Chondrocyte (in vitro differentiated cells): ENCODE data around the gene MAD1L1. TPM values are rescaled to one million over a fixed set of nuclear protein-coding genes. Genes with fewer than 3 reads are reported as not detected.

Experiments
- DNase-seq: peaks from one replicate; pipeline ENCODE4 v3.0.0; 2021; ENCODE audit warnings: mixed read lengths, low spot score
- H3K27ac Mint-ChIP-seq: one replicate; pipeline ENCODE4 v1.8.0; 2021; ENCODE audit warnings: mild to moderate bottlenecking, moderate library complexity, mixed read lengths; ENCODE audit not compliant: unreplicated experiment
- H3K27me3 Mint-ChIP-seq: 2 replicates; pipeline ENCODE4 v1.8.0; 2021; ENCODE audit warnings: low read depth, mixed read lengths
- H3K36me3 Mint-ChIP-seq: 2 replicates; pipeline ENCODE4 v1.8.0; 2021; ENCODE audit warnings: low read depth, mixed read lengths
- H3K4me1 Mint-ChIP-seq: 2 replicates; pipeline ENCODE4 v1.8.0; 2021; ENCODE audit warnings: low read depth, mild to moderate bottlenecking, mixed read lengths
- H3K4me3 Mint-ChIP-seq: one replicate; pipeline ENCODE4 v1.8.0; 2021; ENCODE audit warnings: mild to moderate bottlenecking, moderate library complexity, mixed read lengths; ENCODE audit not compliant: unreplicated experiment
- H3K9me3 Mint-ChIP-seq: 2 replicates; pipeline ENCODE4 v1.8.0; 2021; ENCODE audit warnings: low read depth, mixed read lengths
- CTCF ChIP-seq: fragments of 200-600 bp; sonication (generic); IDR thresholded peaks from 2 replicates; pipeline ENCODE4 v1.5.0; 2021; ENCODE audit warnings: antibody characterized with exemption, mild to moderate bottlenecking, moderate library complexity
- total RNA-seq: library from RNA; stranded (reverse); gene quantifications from 3 replicates; pipeline ENCODE4 v1.2.1, GENCODE V29; 2021

Gene MAD1L1
- total RNA-seq, 1 donor from 2014 or later = 22.7 TPM

GRCh38 chr7:2256306-2257045 is 23.7 kb upstream of the MAD1L1 start:
- Mint-ChIP-seq H3K27me3 (no peaks in the 10 kb centered on the region), H3K9me3 (no peaks in the 10 kb centered on the region), H3K4me3 (no peak overlapping the region), H3K27ac (no peak overlapping the region), H3K36me3 (peaks cover 11% of the 10 kb centered on the region), H3K4me1 (no peaks in the 10 kb centered on the region)
- no peak for DNase-seq
- TF ChIP-seq CTCF = no peak

GRCh38 chr7:2255145-2256139 is 22.7 kb upstream of the MAD1L1 start:
- no peak overlapping the region for H3K27ac Mint-ChIP-seq
- no peaks in the 10 kb centered on the region for H3K4me1 Mint-ChIP-seq
- no peak for DNase-seq
- TF ChIP-seq CTCF = no peak
- H3K27me3 Mint-ChIP-seq = no peaks in the 10 kb centered on the region
- no peaks in the 10 kb centered on the region for H3K9me3 Mint-ChIP-seq
- H3K36me3 Mint-ChIP-seq = peaks cover 12% of the 10 kb centered on the region
- H3K4me3 Mint-ChIP-seq = no peak overlapping the region

- Mint-ChIP-seq H3K9me3 (no peaks in the 10 kb centered on the region), H3K4me1 (peaks cover 5% of the 10 kb centered on the region), H3K4me3 (no peak overlapping the region), H3K27ac (no peak overlapping the region), H3K36me3 (peaks cover 11% of the 10 kb centered on the region), H3K27me3 (no peaks in the 10 kb centered on the region)
- no peak for DNase-seq
- TF ChIP-seq CTCF = no peak
Observed at GRCh38 chr7:2254429-2255144, 21.8 kb upstream of the MAD1L1 start.

GRCh38 chr7:2253525-2254244 is 20.9 kb upstream of the MAD1L1 start:
- H3K4me3 Mint-ChIP-seq = no peak overlapping the region
- TF ChIP-seq CTCF = no peak
- DNase-seq = no peak
- peaks cover 11% of the 10 kb centered on the region for H3K36me3 Mint-ChIP-seq
- peaks cover 14% of the 10 kb centered on the region for H3K4me1 Mint-ChIP-seq
- H3K27me3 Mint-ChIP-seq = no peaks in the 10 kb centered on the region
- no peak overlapping the region for H3K27ac Mint-ChIP-seq
- no peaks in the 10 kb centered on the region for H3K9me3 Mint-ChIP-seq
